Transverse colon (tissue), 4 donors: ENCODE measurements around the gene RARB. TPM values are rescaled to one million over a fixed set of nuclear protein-coding genes. Genes with fewer than 3 reads are reported as not detected.

Source experiments
- DNase-seq: peaks from one replicate; pipeline ENCODE4 v3.0.0-alpha.2; 2019
- H3K27ac ChIP-seq, 4 donors: fragments of 200-600 bp; sonication (generic); 2 replicates each; pipeline ENCODE4 v1.5.1; 2016 to 2018; ENCODE audit warnings: inconsistent platforms in 4 of 4
- H3K27me3 ChIP-seq: fragments of 200-600 bp; sonication (generic); 2 replicates; pipeline ENCODE4 v1.5.1; 2017; ENCODE audit warnings: inconsistent platforms
- H3K36me3 ChIP-seq, 4 donors: fragments of 200-600 bp; sonication (generic); 2 replicates each; pipeline ENCODE4 v1.5.1; 2017 to 2019; ENCODE audit warnings: inconsistent platforms in 4 of 4
- H3K4me1 ChIP-seq, 4 donors: fragments of 200-600 bp; sonication (generic); 2 replicates each; pipeline ENCODE4 v1.5.1; 2017 to 2020; ENCODE audit warnings: inconsistent platforms in 4 of 4
- H3K4me3 ChIP-seq, 4 donors: fragments of 200-600 bp; sonication (generic); 1 replicate in 1 of 4; 2 replicates in 3 of 4; pipeline versions ENCODE4 v1.5.1 to v1.6.1; 2017 to 2019; ENCODE audit warnings: inconsistent platforms in 4 of 4
- H3K9me3 ChIP-seq, 2 donors: fragments of 200-600 bp; sonication (generic); 2 replicates each; pipeline ENCODE4 v1.5.1; 2017 to 2019; ENCODE audit warnings: inconsistent platforms in 2 of 2
- CTCF ChIP-seq, 5 experiments: fragments of 200-600 bp in 3 of 5; fragments of 450-650 bp in 2 of 5; sonication (generic) in 3 of 5; IDR thresholded peaks; 1 replicate in 2 of 5; 2 replicates in 3 of 5; pipeline ENCODE4 v1.5.1; 2016 to 2017; ENCODE audit warnings: antibody characterized with exemption in 5 of 5, inconsistent platforms in 3 of 5, mild to moderate bottlenecking in 2 of 5, moderate library complexity in 1 of 5
- EP300 ChIP-seq: sonication (generic); formaldehyde crosslinking; IDR thresholded peaks from one replicate; pipeline ENCODE4 v1.6.1; 2017; ENCODE audit warnings: antibody characterized with exemption, low read depth
- POLR2A ChIP-seq: fragments of 450-650 bp; IDR thresholded peaks from one replicate; pipeline ENCODE4 v1.6.1; 2016; ENCODE audit warnings: antibody characterized with exemption, mild to moderate bottlenecking, moderate library complexity
- POLR2AphosphoS5 ChIP-seq, 3 donors: sonication (generic); formaldehyde crosslinking; IDR thresholded peaks; one replicate each; pipeline ENCODE4 v1.6.1; 2016; ENCODE audit warnings: antibody characterized with exemption in 3 of 3
- WGBS, 2 donors: methylation state at CpG; one replicate each; pipeline ENCODE4 v1.1.5; 2018; ENCODE audit warnings: low coverage in 1 of 2; 5-methylcytosine and 5-hydroxymethylcytosine counted together
- in situ Hi-C, 4 donors: fragments of 200-750 bp; cut with MboI; loops; one replicate each; pipeline versions ENCODE4 v1.15.0 to v1.15.1; 2017; ENCODE audit warnings: low sequenced_read_pairs in 3 of 4, low pct_ligation_motif_present in 1 of 4, low pct_unique_long_range_greater_than_20kb in 1 of 4
- intact Hi-C: fragments of 100-400 bp; cut with DNase I; formaldehyde crosslinking; loops from one replicate; pipeline ENCODE4 v1.15.1; 2023; ENCODE audit warnings: low total_unique reads
- total RNA-seq, 4 donors: library from RNA; depleted of rRNA; stranded (reverse); fragments of >200 nt; gene quantifications; one replicate each; pipeline ENCODE4 v1.1.0, GENCODE V29; 2016

Gene RARB
- total RNA-seq, 4 donors from 2014 or later: 2.4 to 4.5 (median 2.9) TPM; not detected in 1

- no peaks in the 10 kb centered on the region for H3K27me3 ChIP-seq
- no peak for DNase-seq
- no peaks in the 10 kb centered on the region for H3K9me3 ChIP-seq
- no peak overlapping the region for H3K27ac ChIP-seq
- no peaks in the 10 kb centered on the region for H3K4me1 ChIP-seq
- TF ChIP-seq EP300 (no peak), POLR2AphosphoS5 (IDR thresholded peaks at IDR 0.05) (no peak), CTCF (IDR thresholded peaks at IDR 0.05) (no peak), POLR2A (no peak)
- intact Hi-C loops: no loop called here
- 82 to 94% methylated on average over 5 of the region's 5 CpGs for WGBS, 2 donors
- peaks cover 0 to 59% (median 22%) of the 10 kb centered on the region in 4 donors for H3K36me3 ChIP-seq
- no peak overlapping the region for H3K4me3 ChIP-seq
- in situ Hi-C loops: no loop called here
Measured at GRCh38 chr3:25604107-25604805, 176.2 kb downstream of the RARB start.

DNA sequence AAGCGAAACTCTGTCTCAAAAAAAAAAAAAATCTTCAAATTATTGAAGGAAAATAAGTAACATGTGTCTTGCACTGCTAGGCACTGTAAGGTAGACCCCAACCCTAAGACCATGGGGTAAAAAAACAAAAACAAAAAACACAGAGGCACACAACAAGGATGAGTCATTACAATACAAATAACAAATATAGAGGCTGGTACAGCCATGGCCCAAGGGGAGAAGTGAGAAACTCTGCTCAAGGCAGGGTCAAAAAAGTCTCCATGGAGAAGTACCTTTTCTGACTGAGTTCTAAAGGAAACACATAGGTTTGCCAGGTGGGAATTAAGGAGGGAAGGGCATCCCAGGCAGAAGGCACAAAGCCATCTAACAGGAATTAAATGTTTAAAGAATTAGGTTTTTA, 182.1 kb downstream of the RARB start:
- Histone ChIP-seq H3K4me1 (no peaks in the 10 kb centered on the region), H3K27me3 (no peaks in the 10 kb centered on the region), H3K27ac (no peak overlapping the region), H3K36me3 (peaks cover 0 to 87% (median 42%) of the 10 kb centered on the region in 4 donors), H3K9me3 (no peaks in the 10 kb centered on the region), H3K4me3 (no peak overlapping the region)
- WGBS, 2 donors: 100% methylated on average over 1 of the region's 1 CpG
- in situ Hi-C loops (no loop called here), intact Hi-C loops (no loop called here)
- no peak for TF ChIP-seq POLR2AphosphoS5 (IDR thresholded peaks at IDR 0.05)
- no peak for TF ChIP-seq POLR2A
- no peak for TF ChIP-seq EP300
- TF ChIP-seq CTCF (IDR thresholded peaks at IDR 0.05): no peak
- DNase-seq: no peak

GRCh38 chr3:25610779-25611178, 182.7 kb downstream of the RARB start:
- TF ChIP-seq EP300: no peak
- no peak for TF ChIP-seq CTCF (IDR thresholded peaks at IDR 0.05)
- no peak for TF ChIP-seq POLR2A
- TF ChIP-seq POLR2AphosphoS5 (IDR thresholded peaks at IDR 0.05): no peak
- in situ Hi-C loops: no loop called here
- H3K36me3 ChIP-seq: peaks cover 0 to 89% (median 43%) of the 10 kb centered on the region in 4 donors

GRCh38 chr3:25611193-25611592, 183.1 kb downstream of the RARB start:
- TF ChIP-seq POLR2A (no peak), POLR2AphosphoS5 (IDR thresholded peaks at IDR 0.05) (no peak), CTCF (IDR thresholded peaks at IDR 0.05) (no peak), EP300 (no peak)
- Histone ChIP-seq H3K36me3 (peaks cover 0 to 86% (median 42%) of the 10 kb centered on the region in 4 donors), H3K4me3 (no peak overlapping the region), H3K4me1 (no peaks in the 10 kb centered on the region), H3K27me3 (no peaks in the 10 kb centered on the region), H3K9me3 (no peaks in the 10 kb centered on the region), H3K27ac (no peak overlapping the region)
- WGBS, 2 donors: 94 to 98% methylated on average over 5 of the region's 5 CpGs
- in situ Hi-C loops (no loop called here), intact Hi-C loops (no loop called here)
- DNase-seq: no peak

More at GRCh38 chr3:25610779-25611178, 182.7 kb downstream of the RARB start:
- no peaks in the 10 kb centered on the region for H3K27me3 ChIP-seq
- no peak for DNase-seq
- H3K9me3 ChIP-seq: no peaks in the 10 kb centered on the region
- intact Hi-C loops: no loop called here
- H3K27ac ChIP-seq: no peak overlapping the region
- H3K4me1 ChIP-seq: no peaks in the 10 kb centered on the region
- H3K4me3 ChIP-seq: no peak overlapping the region
